Nephron (organoid): ENCODE results near the gene PARPBP.
A peak's percentile ranks its signal among the peaks of the same experiment; 100 is the strongest.
"Not testable (repeated sequence)": the region's sequence is repeated elsewhere in the genome, so short reads cannot be mapped to it uniquely, and the experiment has no call there.

Experiments used
- H3K27ac Mint-ChIP-seq, 3 experiments: 2 replicates each; pipeline ENCODE4 v1.8.0; 2020; ENCODE audit warnings: mixed read lengths in 3 of 3, mild to moderate bottlenecking in 2 of 3, moderate library complexity in 1 of 3
- H3K27me3 Mint-ChIP-seq: 2 replicates; pipeline ENCODE4 v1.8.0; 2021; ENCODE audit warnings: low read depth, mild to moderate bottlenecking, moderate library complexity, mixed read lengths
- H3K36me3 Mint-ChIP-seq: 2 replicates; pipeline ENCODE4 v1.8.0; 2020; ENCODE audit warnings: low read depth, mixed read lengths
- H3K4me1 Mint-ChIP-seq: 2 replicates; pipeline ENCODE4 v1.8.0; 2020; ENCODE audit warnings: mixed read lengths
- H3K4me3 Mint-ChIP-seq, 3 experiments: 2 replicates each; pipeline ENCODE4 v1.8.0; 2020; ENCODE audit warnings: mild to moderate bottlenecking in 3 of 3, mixed read lengths in 3 of 3, moderate library complexity in 2 of 3
- H3K9me3 Mint-ChIP-seq: 2 replicates; pipeline ENCODE4 v1.8.0; 2020; ENCODE audit warnings: mixed read lengths
- CTCF ChIP-seq, 3 experiments: fragments of 200-600 bp; sonication (generic); IDR thresholded peaks; one replicate each; pipeline ENCODE4 v1.5.0; 2021; ENCODE audit warnings: antibody characterized with exemption in 3 of 3; ENCODE audit not compliant: unreplicated experiment in 3 of 3

The PARPBP gene, protein sequence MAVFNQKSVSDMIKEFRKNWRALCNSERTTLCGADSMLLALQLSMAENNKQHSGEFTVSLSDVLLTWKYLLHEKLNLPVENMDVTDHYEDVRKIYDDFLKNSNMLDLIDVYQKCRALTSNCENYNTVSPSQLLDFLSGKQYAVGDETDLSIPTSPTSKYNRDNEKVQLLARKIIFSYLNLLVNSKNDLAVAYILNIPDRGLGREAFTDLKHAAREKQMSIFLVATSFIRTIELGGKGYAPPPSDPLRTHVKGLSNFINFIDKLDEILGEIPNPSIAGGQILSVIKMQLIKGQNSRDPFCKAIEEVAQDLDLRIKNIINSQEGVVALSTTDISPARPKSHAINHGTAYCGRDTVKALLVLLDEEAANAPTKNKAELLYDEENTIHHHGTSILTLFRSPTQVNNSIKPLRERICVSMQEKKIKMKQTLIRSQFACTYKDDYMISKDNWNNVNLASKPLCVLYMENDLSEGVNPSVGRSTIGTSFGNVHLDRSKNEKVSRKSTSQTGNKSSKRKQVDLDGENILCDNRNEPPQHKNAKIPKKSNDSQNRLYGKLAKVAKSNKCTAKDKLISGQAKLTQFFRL

DNA sequence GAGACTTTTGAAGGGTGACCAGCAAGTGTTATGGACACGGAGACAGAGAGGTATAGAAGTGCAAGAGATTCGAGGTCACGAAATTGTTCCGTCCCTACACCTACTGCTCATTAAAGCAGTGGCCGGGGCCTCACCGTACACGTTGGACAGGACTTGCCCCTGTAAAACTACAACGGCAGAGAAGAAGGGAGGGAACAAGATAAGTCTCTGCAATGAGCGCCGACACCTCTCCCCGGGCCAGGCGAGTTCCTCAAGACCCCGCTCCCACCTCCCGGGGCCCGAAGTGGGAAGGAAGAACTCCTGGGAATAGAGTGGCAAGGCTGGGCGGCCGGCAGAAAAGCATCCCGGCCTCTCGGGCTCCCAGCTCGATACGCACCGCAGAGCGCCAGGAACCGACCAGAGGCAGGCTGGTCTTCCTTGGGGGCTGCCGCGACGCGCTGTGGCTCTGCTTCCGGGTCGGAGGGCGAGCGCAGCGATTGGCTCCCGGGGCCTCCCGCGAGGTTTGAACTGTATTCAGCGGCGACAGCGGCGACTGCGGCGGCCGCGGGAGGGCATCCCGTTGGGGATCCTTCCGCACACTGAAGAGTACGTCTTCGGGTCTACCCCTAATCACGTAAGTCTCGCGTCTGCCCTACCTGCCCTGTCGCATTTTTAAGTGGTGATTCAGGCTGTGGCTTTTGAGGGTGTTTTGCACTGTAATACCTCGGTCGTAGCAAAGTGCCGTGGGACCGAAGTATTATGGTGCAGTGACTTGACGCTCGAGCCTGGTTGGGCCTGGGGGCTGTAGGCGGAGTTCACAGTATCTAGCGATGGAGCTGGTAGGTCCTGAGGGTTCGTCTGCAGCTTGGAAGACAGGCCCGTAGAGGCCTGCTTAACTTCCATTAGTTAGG is at the start of gene PARPBP, which contains the start of gene NUP37:
PARPBP (plus strand) TSS at position 510 of the 890 bp plus-strand sequence. CDS start 3,706 bp downstream, outside the sequence.
NUP37 (minus strand) TSS at position 441 of the 890 bp plus-strand sequence. CDS start 1,596 bp downstream, outside the sequence.
- peaks cover 9% of the 10 kb centered on the region for H3K4me1 Mint-ChIP-seq
- H3K4me3 Mint-ChIP-seq = peak within 1 kb of the TSS; percentile 86 to 91 (median 90)
- no peaks in the 10 kb centered on the region for H3K9me3 Mint-ChIP-seq
- peak within 1 kb of the TSS; percentile 84 to 93 (median 93) for H3K27ac Mint-ChIP-seq
- H3K36me3 Mint-ChIP-seq = peaks cover 18% of the 10 kb centered on the region
- TF ChIP-seq CTCF (IDR thresholded peaks at IDR 0.05; ENCODE audit: unreplicated experiment in 3 of 3) = no peak
- H3K27me3 Mint-ChIP-seq = no peaks in the 10 kb centered on the region

- not testable (repeated sequence) for H3K4me3 Mint-ChIP-seq, H3K36me3 Mint-ChIP-seq, H3K9me3 Mint-ChIP-seq, H3K27ac Mint-ChIP-seq, H3K27me3 Mint-ChIP-seq
- peaks cover 16% of the 10 kb centered on the region for H3K4me1 Mint-ChIP-seq
These were observed 47.9 kb upstream of the PARPBP start for GRCh38 chr12:102072092-102072491.

DNA sequence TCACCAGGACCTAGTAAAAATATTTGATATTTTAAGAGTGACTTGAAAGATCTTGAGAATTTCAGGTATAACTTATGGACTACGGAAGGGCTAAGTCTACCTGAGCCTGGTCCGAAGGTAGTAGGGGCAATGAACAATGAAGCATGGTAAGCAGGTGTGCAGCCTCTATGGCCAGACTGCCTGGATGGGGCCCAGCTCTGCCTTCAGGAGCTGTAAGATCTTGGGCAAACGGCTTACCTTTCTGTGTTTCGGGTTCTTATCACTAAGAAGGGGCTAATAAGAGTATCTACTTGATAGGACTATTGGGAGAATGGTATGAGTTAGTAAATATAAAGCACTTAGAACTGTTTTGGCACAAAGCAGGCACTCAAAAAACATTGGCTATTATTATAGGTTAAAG is 39.1 kb upstream of the PARPBP start:
- H3K4me1 Mint-ChIP-seq = no peaks in the 10 kb centered on the region
- H3K36me3 Mint-ChIP-seq = peaks cover 50% of the 10 kb centered on the region
- no peak overlapping the region for H3K27ac Mint-ChIP-seq
- no peaks in the 10 kb centered on the region for H3K9me3 Mint-ChIP-seq
- H3K27me3 Mint-ChIP-seq = no peaks in the 10 kb centered on the region
- H3K4me3 Mint-ChIP-seq = no peak overlapping the region
- no peak for TF ChIP-seq CTCF (IDR thresholded peaks at IDR 0.05; ENCODE audit: unreplicated experiment in 3 of 3)

- H3K4me1 Mint-ChIP-seq, H3K9me3 Mint-ChIP-seq, H3K4me3 Mint-ChIP-seq, H3K27ac Mint-ChIP-seq, H3K27me3 Mint-ChIP-seq: not testable (repeated sequence)
- peaks cover 44% of the 10 kb centered on the region for H3K36me3 Mint-ChIP-seq
These were observed 30.7 kb upstream of the PARPBP start for GRCh38 chr12:102089228-102089835.

- H3K27ac Mint-ChIP-seq = peak overlapping the region; percentile 56 to 95 (median 93)
- no peaks in the 10 kb centered on the region for H3K27me3 Mint-ChIP-seq
- peaks cover 5% of the 10 kb centered on the region for H3K9me3 Mint-ChIP-seq
- H3K4me1 Mint-ChIP-seq = peaks cover 14% of the 10 kb centered on the region
- no peak for TF ChIP-seq CTCF (IDR thresholded peaks at IDR 0.05; ENCODE audit: unreplicated experiment in 3 of 3)
- H3K36me3 Mint-ChIP-seq = peaks cover 35% of the 10 kb centered on the region
- no peak overlapping the region for H3K4me3 Mint-ChIP-seq
These were observed 26.7 kb upstream of the PARPBP start for GRCh38 chr12:102093319-102093718.

DNA sequence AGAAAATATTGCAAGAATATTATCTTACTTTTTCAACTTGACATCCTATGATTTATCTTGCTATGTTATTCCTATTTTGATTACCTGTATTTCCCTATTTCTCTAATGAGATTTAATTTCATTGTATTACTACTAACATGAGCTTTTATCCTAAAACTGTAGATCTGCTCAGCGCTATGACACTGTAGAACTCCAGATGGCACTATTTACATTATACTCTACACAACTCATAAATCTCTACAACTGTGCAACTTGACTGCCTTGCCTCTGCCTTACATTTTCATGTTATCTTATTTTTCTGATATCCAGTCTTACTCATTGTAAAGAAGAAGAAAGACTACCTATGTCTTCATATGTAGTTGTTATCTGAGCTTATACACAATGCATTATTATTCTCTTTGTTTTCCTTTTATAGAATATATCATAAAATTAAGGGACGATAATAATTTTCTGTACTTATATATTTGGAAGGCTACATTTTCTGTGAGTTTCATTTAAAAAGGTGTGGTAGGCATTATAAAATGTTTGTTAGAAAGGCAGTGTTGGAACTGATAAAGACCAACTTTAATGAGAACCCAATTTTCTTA is 24.2 kb upstream of the PARPBP start:
- Mint-ChIP-seq H3K27ac (peak overlapping the region; percentile 60 to 93 (median 75)), H3K4me1 (peaks cover 14% of the 10 kb centered on the region), H3K4me3 (no peak overlapping the region), H3K36me3 (peaks cover 22% of the 10 kb centered on the region), H3K27me3 (no peaks in the 10 kb centered on the region), H3K9me3 (no peaks in the 10 kb centered on the region)
- peak; percentile 49 to 64 (median 56) for TF ChIP-seq CTCF (IDR thresholded peaks at IDR 0.05; ENCODE audit: unreplicated experiment in 3 of 3)
